OCI-LY7 (cell line): ENCODE results near the gene PTHLH. TPM values are rescaled to one million over a fixed set of nuclear protein-coding genes. Genes with fewer than 3 reads are reported as not detected.

ENCODE experiments used
- BruUV-seq: library from RNA; stranded (reverse); fragments of 400-500 nt; replicated peaks from 2 replicates; lab custom pipeline; 2021; lab: Mats Ljungman, UMichigan
- CTCF ChIA-PET: fragments of 300-600 bp; sonication (Branson Sonifier 250); formaldehyde crosslinking; loops from one replicate; lab custom pipeline; 2022; ENCODE audit warnings: antibody characterized with exemption; ENCODE audit not compliant: unreplicated experiment; lab: Charles Lee
- POLR2A ChIA-PET: fragments of 300-600 bp; sonication (Branson Sonifier 250); formaldehyde crosslinking; loops from one replicate; lab custom pipeline; 2022; ENCODE audit warnings: antibody characterized with exemption; lab: Charles Lee
- DNase-seq: peaks from one replicate; pipeline ENCODE4 v3.0.0-alpha.2; 2015; ENCODE audit warnings: low spot score
- H2AFZ ChIP-seq: fragments of 200-600 bp; sonication (generic), shearing (Covaris generic); 2 replicates; pipeline ENCODE4 v1.6.1; 2014; ENCODE audit warnings: mild to moderate bottlenecking, antibody characterized with exemption, low read length, moderate library complexity
- H3K27ac ChIP-seq: fragments of 200-600 bp; sonication (generic); 2 replicates; pipeline ENCODE4 v1.5.1; 2014; ENCODE audit warnings: mixed run types, low read depth, mild to moderate bottlenecking, moderate library complexity, low read length, inconsistent platforms; ENCODE audit not compliant: poor library complexity, severe bottlenecking
- H3K36me3 ChIP-seq: fragments of 200-600 bp; sonication (generic); 2 replicates; pipeline ENCODE4 v1.6.1; 2014; ENCODE audit warnings: mild to moderate bottlenecking, antibody characterized with exemption, low read length, moderate library complexity, mixed read lengths; ENCODE audit not compliant: insufficient read depth
- H3K4me1 ChIP-seq: fragments of 200-600 bp; sonication (generic); 2 replicates; pipeline ENCODE4 v1.5.1; 2014; ENCODE audit warnings: mild to moderate bottlenecking, low read length; ENCODE audit not compliant: insufficient read depth, poor library complexity, severe bottlenecking
- H3K4me2 ChIP-seq: fragments of 200-600 bp; sonication (generic); 2 replicates; pipeline ENCODE4 v1.6.1; 2014; ENCODE audit warnings: mild to moderate bottlenecking, low read length
- H3K4me3 ChIP-seq: fragments of 200-600 bp; sonication (generic); 2 replicates; pipeline ENCODE4 v1.5.1; 2014; ENCODE audit warnings: mild to moderate bottlenecking, low read depth, low read length; ENCODE audit not compliant: poor library complexity, severe bottlenecking
- H3K79me2 ChIP-seq: fragments of 200-600 bp; sonication (generic); 2 replicates; pipeline ENCODE4 v1.6.1; 2016; ENCODE audit warnings: low read depth, mild to moderate bottlenecking, low read length, moderate library complexity, mixed read lengths; ENCODE audit not compliant: insufficient read depth
- H3K9me2 ChIP-seq: fragments of 200-600 bp; sonication (generic); 2 replicates; pipeline ENCODE4 v1.6.1; 2016; ENCODE audit warnings: mild to moderate bottlenecking, low read length, mixed read lengths; ENCODE audit not compliant: insufficient read depth
- H3K9me3 ChIP-seq: fragments of 200-600 bp; sonication (generic); 2 replicates; pipeline ENCODE4 v1.6.1; 2014; ENCODE audit warnings: mild to moderate bottlenecking, mixed run types, low read length, mixed read lengths
- H4K20me1 ChIP-seq: fragments of 200-600 bp; sonication (generic); 2 replicates; pipeline ENCODE4 v1.6.1; 2014; ENCODE audit warnings: mild to moderate bottlenecking, antibody characterized with exemption, low read length, moderate library complexity, mixed read lengths; ENCODE audit not compliant: insufficient read depth
- EZH2phosphoT487 ChIP-seq: fragments of 200-600 bp; sonication (generic); IDR thresholded peaks from 2 replicates; pipeline ENCODE4 v1.6.1; 2018; ENCODE audit warnings: low read depth, borderline replicate concordance, mild to moderate bottlenecking, mixed run types, antibody characterized with exemption, low read length, moderate library complexity, mixed read lengths
- intact Hi-C: fragments of 100-400 bp; cut with micrococcal nuclease; formaldehyde crosslinking; loops from one replicate; pipeline ENCODE4 v1.10.0; 2022; ENCODE audit not compliant: unreplicated experiment
- total RNA-seq, 2 experiments: library from RNA; depleted of rRNA in 1 of 2; stranded (reverse); fragments of >200 nt in 1 of 2; shearing (Covaris generic) in 1 of 2; gene quantifications; 2 replicates each; pipeline ENCODE4 v1.2.3, GENCODE V29; 2014 to 2022
- TF ChIP-seq, protein P1 (sequence below): fragments of 200-600 bp; sonication (generic); conservative IDR thresholded peaks from 2 replicates; pipeline ENCODE4 v1.5.1; 2014; ENCODE audit warnings: mild to moderate bottlenecking, antibody characterized with exemption, low read length, moderate library complexity, mixed read lengths

PTHLH gene
- total RNA-seq, 2 experiments from 2014 or later = not detected

DNA sequence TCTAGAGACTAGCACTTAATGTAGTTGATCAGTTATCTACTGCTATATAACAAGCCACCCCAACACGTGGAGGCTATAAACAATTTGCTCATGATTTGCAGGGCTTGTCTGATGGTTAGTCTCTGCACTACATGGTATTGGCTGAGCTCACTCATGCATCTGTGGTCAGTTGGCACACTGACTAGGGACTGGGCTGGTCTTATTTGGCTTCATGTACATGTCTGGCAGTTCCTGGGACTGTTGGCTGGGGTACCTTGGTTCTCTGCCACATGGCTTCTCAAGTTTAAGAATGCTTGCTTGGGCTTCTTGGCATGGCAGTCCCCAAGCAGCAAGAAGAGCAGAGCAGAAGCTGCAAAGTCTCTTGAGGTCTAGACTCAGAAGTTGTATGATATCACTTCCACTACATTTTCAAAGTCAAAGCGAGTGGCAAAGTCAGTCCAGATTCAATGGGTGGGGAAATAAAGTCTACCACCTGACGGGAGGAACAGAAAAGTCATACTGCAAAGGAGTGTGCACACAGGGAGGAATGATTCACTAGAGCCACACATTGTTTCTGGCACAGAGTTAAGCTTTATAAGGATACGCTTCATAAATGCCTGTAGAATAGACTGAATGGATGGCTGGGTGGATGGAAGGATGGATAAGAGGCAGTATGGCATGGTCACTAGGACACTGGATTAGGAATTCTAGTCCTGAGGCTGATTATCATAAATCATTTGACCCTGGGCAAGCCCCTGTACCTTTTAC is 44.8 kb upstream of the PTHLH start:
- intact Hi-C loops = no loop called here
- no peaks in the 10 kb centered on the region for H4K20me1 ChIP-seq
- BruUV-seq = no TSS peak
- TF ChIP-seq, protein P1, sequence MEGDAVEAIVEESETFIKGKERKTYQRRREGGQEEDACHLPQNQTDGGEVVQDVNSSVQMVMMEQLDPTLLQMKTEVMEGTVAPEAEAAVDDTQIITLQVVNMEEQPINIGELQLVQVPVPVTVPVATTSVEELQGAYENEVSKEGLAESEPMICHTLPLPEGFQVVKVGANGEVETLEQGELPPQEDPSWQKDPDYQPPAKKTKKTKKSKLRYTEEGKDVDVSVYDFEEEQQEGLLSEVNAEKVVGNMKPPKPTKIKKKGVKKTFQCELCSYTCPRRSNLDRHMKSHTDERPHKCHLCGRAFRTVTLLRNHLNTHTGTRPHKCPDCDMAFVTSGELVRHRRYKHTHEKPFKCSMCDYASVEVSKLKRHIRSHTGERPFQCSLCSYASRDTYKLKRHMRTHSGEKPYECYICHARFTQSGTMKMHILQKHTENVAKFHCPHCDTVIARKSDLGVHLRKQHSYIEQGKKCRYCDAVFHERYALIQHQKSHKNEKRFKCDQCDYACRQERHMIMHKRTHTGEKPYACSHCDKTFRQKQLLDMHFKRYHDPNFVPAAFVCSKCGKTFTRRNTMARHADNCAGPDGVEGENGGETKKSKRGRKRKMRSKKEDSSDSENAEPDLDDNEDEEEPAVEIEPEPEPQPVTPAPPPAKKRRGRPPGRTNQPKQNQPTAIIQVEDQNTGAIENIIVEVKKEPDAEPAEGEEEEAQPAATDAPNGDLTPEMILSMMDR = no peak
- TF ChIP-seq EZH2phosphoT487 = no peak
- DNase-seq = no peak
- POLR2A ChIA-PET = interaction anchor here (0.7 kb wide), 2 partner anchors 57 to 1299 kb away, joined by 3 to 5 read pairs; no protein-coding TSS in a partner anchor
- no peaks in the 10 kb centered on the region for H3K9me3 ChIP-seq
- no peaks in the 10 kb centered on the region for H3K79me2 ChIP-seq
- CTCF ChIA-PET = no interaction called here
- H3K9me2 ChIP-seq = no peaks in the 10 kb centered on the region
- no peak overlapping the region for H2AFZ ChIP-seq
- H3K4me3 ChIP-seq = no peak overlapping the region
- no peak overlapping the region for H3K4me2 ChIP-seq
- no peak overlapping the region for H3K27ac ChIP-seq
- no peaks in the 10 kb centered on the region for H3K36me3 ChIP-seq
- H3K4me1 ChIP-seq = no peaks in the 10 kb centered on the region

DNA sequence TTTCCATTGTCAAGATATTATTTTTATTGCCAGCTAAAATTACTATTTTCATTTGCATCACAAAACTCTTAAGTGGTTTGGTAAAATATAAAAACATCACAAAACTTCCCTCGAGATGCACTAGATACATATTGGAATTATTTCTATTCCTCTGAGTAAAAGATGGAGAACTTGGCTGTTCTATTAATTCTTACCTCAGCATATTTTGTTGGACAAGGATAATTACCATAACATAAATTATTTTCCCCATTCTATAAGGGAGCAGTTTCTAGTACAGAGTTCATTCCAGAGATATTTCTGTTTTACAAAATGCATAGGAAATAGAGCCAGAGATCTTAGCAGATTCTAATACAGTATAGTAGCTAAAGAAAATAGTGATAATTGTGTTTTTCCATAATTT is 42.6 kb upstream of the PTHLH start:
- TF ChIP-seq, protein P1 = no peak
- TF ChIP-seq EZH2phosphoT487 = no peak

DNA sequence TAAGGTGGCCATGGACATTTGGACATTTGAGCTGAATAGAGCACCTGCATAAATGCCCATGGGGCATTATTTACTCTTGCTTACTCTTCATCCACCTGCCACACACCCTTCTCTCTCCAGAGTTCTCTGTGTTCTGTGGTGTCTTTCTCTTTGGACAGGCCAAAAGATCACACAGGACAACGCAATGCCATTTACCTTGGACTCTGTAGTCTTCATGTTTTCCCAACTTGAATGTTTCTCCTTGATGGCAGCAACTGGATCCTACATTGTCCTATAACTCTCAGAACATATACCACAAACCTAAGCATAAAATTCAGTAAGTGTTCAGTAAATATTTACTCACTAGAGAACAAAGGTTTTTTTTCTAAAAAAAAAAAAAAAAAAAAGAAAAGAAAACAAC is 41.7 kb upstream of the PTHLH start:
- Histone ChIP-seq H3K27ac (no peak overlapping the region), H4K20me1 (no peaks in the 10 kb centered on the region), H3K9me3 (no peaks in the 10 kb centered on the region), H3K79me2 (no peaks in the 10 kb centered on the region), H3K9me2 (no peaks in the 10 kb centered on the region), H3K36me3 (no peaks in the 10 kb centered on the region), H2AFZ (no peak overlapping the region), H3K4me3 (no peak overlapping the region), H3K4me2 (no peak overlapping the region), H3K4me1 (no peaks in the 10 kb centered on the region)
- no peak for TF ChIP-seq EZH2phosphoT487
- TF ChIP-seq, protein P1 = no peak
- ChIA-PET POLR2A (interaction anchor here (0.7 to 1.0 kb wide), 3 partner anchors 13 to 607 kb away, joined by 3 to 5 read pairs (median 3); no protein-coding TSS in a partner anchor), CTCF (no interaction called here)
- no peak for DNase-seq
- BruUV-seq = no TSS peak
- intact Hi-C loops = no loop called here

More for the DNA sequence above, 42.6 kb upstream of the PTHLH start:
- Histone ChIP-seq H3K9me2 (no peaks in the 10 kb centered on the region), H3K4me1 (no peaks in the 10 kb centered on the region), H3K9me3 (no peaks in the 10 kb centered on the region), H3K36me3 (no peaks in the 10 kb centered on the region), H4K20me1 (no peaks in the 10 kb centered on the region), H3K27ac (no peak overlapping the region), H3K4me2 (no peak overlapping the region), H3K4me3 (no peak overlapping the region), H2AFZ (no peak overlapping the region), H3K79me2 (no peaks in the 10 kb centered on the region)
- POLR2A ChIA-PET = no interaction called here
- CTCF ChIA-PET = no interaction called here
- intact Hi-C loops = no loop called here
- DNase-seq = no peak
- no TSS peak for BruUV-seq
